VCaP (cell line): ENCODE results near the gene DNAJC30.
"Not testable (repeated sequence)": the region's sequence is repeated elsewhere in the genome, so short reads cannot be mapped to it uniquely, and the experiment has no call there.

Experiments used
- H3K27ac ChIP-seq: fragments of 450-650 bp; 2 replicates; pipeline ENCODE4 v1.5.1; 2017
- CTCF ChIP-seq: fragments of 450-650 bp; conservative IDR thresholded peaks from 2 replicates; pipeline ENCODE4 v1.5.1; 2017; ENCODE audit warnings: mild to moderate bottlenecking, moderate library complexity

The DNAJC30 gene

DNA sequence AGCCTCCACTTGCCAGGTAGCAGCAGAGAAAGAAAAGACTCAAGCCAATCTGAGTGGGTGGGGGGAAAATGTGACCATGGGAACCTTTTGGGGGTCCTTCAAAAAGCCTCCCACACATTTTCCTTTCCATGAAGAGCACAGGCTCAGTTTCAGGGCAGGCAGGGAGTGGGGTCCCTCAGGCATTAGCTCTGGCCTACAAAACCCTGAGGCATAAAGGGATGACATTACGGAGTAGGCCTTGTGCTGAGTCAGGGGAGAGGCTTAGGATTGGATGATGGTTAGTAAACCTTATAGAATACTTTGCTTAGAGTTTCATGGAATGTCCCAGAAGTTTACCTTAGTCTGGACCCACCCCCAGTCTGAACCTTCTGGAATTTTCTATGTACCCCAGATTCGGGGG lies 3.5 kb downstream of the DNAJC30 start:
- no peak for TF ChIP-seq CTCF
- no peak overlapping the region for H3K27ac ChIP-seq

DNA sequence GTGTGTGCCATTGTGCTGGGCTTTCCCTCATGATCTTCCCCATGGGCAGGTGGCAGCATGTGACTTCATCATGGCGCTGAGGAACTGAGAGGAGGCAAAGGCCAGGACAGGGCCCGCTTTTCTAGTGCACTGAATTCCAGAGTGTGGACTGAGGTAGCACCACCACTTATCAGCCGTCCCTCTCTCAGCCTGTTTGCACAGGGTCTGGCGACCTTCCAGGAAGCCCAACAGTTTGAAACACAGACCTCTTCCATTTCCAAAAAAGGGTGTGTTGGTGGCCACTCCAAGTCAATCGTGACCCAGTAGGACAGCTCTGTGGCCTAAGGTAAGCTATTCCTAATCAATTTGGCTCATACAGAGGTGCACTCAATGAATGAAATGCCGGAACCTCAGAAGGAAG lies 4.4 kb downstream of the DNAJC30 start:
- no peak for TF ChIP-seq CTCF
- no peak overlapping the region for H3K27ac ChIP-seq

- H3K27ac ChIP-seq, result not testable (repeated sequence)
- peak; percentile 24; the same call in 1 of the 2 replicates for TF ChIP-seq CTCF
These were observed 7.2 kb downstream of the DNAJC30 start for GRCh38 chr7:73676062-73676461.

- no peak for TF ChIP-seq CTCF
- H3K27ac ChIP-seq, result no peak overlapping the region
These were observed 8.7 kb downstream of the DNAJC30 start for GRCh38 chr7:73674468-73675124.

- TF ChIP-seq CTCF, result no peak
- no peak overlapping the region for H3K27ac ChIP-seq
These were observed 11.3 kb downstream of the DNAJC30 start for GRCh38 chr7:73671857-73672445.

- no peak overlapping the region for H3K27ac ChIP-seq
- TF ChIP-seq CTCF, result no peak
These were observed 12.0 kb downstream of the DNAJC30 start for GRCh38 chr7:73671322-73671661.

- no peak overlapping the region for H3K27ac ChIP-seq
- no peak for TF ChIP-seq CTCF
These were observed 13.3 kb downstream of the DNAJC30 start for GRCh38 chr7:73669858-73670385.
